GM19463 (cell line): ENCODE data around the gene TARBP2.
A peak's percentile ranks its signal among the peaks of the same experiment; 100 is the strongest.
"Not testable (repeated sequence)": the region's sequence is repeated elsewhere in the genome, so short reads cannot be mapped to it uniquely, and the experiment has no call there.

Source experiments
- ATAC-seq: cut with Tn5 transposase; IDR thresholded peaks from one replicate; pipeline ENCODE4 v1.9.1; 2021; ENCODE audit warnings: mild to moderate bottlenecking, moderate library complexity; ENCODE audit not compliant: unreplicated experiment

The TARBP2 gene

GRCh38 chr12:53474819-53475218 lies 26.3 kb upstream of the TARBP2 start:
- ATAC-seq, result no peak

DNA sequence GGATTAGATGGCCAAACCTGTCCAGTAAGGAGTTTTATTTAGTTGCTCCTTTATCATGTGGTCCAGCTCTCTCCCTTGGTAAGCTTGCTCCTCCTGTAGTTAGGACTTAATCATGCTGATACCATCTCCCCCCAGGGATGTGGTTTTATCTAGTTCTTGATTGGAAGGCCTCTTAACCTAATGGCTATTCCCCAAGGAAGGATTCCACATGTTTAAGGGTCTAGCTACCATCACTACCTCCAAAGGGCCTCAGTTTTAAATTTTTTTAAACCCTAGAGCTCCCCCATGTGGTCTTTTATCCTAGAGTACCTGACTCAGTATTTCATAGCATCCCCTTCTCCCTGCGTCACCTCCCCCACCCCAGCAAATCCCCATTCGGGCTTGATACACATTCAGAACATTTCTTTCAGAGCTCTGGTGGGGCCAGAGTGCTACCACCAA lies 24.3 kb upstream of the TARBP2 start:
- ATAC-seq, result no peak

DNA sequence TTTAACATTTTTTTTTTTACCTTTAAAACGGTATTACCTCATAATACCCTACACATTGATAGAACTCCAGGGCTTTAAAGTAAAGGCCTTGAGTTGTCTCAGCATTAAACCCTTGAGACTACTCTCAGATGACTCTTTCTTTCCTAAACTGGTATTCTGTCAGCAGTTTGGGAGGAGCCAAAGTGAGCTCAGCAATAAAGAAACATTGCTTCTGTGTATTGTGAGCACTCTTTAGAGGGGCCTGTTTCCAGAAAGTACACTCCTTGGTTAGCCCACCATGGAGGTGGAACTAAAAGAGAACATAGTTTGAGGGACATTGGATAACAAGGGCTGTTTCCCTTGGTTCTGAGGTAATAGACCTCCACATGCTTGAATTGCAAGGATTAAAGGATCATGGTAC lies 22.2 kb upstream of the TARBP2 start:
- no peak for ATAC-seq

- ATAC-seq, result no peak
These were observed 21.8 kb upstream of the TARBP2 start for GRCh38 chr12:53479331-53479730.

DNA sequence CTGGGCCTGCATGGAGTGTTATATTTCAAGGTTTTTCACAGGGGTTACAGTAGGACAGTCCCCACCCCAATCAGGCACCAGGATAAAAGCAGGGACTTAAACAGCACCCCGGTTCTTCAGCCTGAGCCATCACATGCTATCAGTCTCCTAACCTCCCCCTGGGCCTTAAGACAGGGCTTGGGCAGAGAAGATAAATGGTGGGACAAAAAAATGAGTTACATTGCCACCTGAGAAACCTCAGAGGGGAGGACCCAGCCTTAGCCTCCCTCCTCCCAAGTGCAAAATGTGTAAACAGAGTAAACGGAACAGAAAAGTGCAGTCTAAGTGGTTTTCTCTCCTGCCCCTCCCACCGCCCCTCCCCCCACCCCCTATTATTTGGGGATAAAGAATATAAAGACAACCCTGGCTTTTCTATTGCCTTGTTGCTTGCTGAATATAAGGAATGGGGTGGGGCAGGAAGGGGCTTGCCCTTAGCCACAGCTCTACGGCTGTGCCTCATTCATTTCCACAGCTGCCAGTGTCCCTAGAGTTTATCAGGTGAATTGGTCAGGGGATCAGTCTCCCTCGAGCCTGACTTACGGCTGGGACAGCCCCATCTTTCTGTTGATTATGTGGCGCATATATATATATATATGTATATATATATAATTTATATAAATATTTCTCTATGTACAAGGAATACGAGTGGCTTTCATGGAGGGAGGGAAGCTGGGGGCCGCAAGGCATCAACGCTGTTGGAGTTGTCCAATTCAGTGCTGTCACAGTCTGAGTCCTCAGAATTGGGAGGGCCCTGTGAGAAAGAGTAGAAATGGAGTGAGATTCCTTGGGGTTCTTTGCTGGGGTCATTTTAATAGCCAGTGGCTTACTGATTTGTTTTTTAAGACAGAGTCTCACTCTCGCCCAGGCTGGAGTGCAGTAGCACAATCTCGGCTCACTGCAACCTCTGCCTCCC lies 20.3 kb upstream of the TARBP2 start:
- ATAC-seq, result no peak

- not testable (repeated sequence) for ATAC-seq
These were observed 19.6 kb upstream of the TARBP2 start for GRCh38 chr12:53481458-53481857.

DNA sequence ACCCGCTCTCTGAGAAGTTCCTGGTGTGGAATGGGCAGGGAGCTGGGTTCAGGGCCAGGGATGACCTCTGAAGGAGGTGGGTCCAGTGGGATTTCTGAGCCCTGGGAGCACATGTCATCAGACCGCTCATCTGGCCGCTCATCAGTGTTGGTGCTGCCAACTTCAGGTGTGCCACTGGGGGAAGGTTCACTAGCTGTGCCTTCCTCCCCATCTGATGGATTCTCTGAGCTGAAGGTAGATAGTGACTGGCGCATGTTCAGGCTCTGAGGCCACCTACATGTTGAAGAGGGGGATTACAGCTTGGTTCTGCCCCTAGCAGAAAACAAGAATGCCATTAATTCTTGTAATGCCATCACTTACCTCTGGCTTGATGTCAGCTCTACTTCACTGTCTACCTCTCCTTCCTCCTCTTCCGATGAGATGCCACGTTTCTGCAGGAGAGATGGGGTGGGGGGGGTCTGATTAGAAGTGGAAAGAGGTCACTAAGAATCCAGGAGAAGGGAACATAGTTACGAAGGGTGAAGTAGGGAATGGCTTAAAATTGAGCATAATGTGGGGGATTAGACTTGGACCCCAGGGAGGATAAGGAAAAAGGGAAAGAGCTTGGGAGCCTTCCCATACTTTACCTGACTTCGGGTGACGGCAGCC lies 19.0 kb upstream of the TARBP2 start:
- no peak for ATAC-seq

DNA sequence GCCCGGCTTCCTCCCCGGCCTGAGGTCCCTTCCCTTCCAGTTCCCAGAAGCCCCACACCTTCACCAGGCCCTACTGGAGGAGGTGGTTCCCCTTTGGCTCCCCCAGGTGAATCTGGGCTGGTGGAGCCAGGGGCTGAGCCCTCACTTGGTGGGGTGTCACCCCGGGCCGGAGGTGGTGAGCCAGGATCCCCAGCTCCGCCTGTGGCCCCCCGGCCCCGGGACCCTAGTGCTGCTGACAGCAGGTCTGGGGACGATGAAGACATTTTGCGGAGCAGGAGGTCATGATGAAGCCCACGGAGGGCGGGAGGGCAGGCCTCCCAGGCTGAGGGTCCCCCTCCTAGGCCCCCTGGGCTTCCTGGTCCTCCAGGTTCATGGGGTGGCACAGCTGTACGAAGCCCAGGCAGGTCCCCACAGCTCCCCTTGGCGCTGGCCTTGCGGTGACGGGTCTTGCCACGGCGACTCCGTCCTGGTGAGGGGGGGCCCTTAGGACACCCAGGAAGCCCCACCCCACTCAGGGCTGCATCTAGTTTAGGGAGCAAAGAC lies 18.4 kb upstream of the TARBP2 start:
- ATAC-seq, result no peak

DNA sequence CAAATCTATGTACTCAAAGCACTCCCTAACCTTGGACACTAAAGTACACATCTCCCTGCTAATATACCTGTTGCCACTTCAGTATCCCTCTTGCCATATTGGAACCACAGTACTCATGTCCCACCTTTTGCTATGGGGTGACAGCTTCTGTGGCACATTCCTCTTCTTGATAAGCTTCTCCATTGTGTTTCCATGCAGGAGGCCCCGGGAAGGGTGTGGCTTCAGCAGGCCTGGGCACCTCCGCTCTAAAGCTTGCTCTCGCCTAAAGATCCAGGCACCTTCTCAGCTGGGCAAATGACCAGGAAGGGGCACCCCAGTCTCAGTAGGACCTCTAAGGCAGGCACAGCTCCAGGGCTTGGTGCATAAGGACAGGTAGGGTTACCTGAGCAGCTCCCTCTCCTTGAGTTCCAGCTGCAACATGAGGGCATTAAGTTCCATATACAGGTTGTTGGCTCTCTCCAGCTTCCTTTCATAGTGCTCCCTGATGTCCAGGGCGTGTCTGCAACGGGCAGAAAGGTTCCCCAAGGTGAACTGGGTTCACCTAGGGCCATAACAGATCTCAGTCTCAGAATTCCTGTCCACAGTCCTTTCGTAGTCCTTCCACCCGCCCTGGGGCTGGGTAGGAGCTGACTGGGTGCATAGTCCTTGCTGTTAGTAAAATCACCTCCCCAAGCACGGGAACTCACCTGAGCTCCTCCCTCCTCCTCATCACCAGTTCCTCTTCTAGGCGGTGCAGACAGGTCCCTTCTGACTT lies 17.7 kb upstream of the TARBP2 start:
- no peak for ATAC-seq

DNA sequence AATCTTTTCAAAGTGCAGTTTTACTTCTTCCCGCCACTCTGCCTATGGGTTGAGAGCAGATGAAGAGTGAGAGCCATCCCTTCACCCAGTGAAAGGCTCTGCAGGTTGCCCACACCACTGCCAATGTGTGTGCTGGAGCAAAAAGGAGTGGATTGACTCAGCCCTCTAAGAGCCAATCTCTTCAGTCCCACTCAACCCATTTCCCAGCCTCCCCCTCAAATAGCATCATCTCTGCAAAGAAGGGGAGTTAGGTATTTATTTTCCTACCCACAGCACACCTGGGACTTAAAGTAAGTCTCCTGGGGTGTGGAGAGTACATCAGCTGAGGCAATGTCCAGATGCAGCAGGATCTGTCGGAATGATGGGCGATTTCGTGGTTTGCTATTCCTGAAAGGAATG lies 17.1 kb upstream of the TARBP2 start:
- no peak for ATAC-seq

DNA sequence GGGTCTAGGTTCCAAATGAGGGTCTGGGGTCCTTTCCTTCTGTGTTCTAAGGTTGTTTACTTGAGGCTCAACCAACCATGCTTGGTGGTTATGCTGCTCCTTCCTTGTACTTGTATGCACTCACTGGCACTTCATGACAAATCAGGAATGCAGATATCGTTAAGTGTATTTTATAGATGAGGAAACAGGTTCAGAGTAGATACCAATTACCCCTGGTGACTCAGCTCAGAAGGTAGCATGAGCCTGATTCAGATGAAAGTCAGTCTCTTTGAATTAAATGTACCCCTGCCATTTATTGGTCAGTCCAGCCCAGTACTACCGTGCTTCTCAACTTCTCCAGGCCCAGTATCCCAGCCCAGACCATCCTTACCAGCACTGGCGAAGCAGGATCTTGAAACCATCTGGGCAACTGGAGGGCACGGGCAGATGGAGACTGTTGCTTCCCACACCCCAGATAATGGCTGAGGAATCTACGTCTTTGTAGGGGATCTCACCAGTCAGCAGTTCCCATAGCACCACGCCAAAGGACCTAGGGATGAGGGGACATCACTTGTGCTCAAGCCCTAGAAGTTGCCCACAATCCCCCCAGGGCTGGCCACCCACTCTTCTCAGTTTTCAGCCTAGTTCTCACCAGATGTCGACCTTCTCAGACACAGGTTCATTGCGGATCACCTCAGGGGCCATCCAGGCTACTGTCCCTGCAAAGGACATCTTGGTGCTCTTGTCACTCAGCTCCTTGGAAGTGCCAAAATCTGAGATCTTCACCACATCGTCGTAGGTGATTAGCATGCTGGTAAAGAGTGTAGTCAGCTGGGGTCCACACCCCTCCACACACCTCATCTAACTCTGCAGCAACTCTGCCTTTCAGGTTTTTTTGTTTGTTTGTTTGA lies 16.2 kb upstream of the TARBP2 start:
- ATAC-seq, result no peak

DNA sequence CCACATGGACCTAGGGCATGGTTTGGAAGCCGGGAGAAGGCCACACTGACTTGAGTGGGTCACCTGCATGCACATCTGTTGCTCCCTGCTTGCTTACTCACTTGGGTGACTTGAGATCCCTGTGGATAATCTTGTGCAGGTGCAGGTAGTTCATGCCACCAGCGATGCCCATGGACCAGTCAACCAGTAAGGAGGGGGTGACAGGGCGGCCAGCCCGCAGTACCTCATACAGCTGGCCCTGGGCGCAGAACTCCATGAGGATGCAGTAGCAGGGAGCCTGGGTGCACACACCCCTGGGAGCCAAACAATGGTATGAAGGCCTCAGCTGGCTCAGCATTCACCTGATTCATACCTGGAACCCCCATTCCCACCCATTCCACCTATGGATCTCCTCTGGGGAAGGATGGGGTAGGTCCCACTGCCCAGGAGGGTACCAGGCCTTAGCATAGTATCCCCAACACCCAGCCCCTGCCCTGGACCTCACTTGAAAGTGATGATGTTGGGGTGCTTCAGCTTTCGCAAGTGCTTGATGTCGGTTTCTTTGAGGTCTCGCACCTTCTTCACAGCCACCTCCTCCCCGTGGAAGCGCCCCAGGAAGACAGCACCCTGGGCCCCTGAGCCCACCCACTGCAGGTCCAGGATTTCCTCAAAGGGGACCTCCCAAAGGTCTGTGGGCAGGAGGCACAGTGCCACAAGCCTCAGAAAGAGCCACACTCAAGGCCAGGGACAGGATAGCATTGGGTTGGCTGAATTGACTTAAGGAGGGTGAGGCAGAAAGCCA lies 14.9 kb upstream of the TARBP2 start:
- no peak for ATAC-seq

GRCh38 chr12:53486736-53487487 lies 14.2 kb upstream of the TARBP2 start:
- no peak for ATAC-seq

- ATAC-seq, result no peak
These were observed 11.7 kb upstream of the TARBP2 start for GRCh38 chr12:53489242-53489864.

GRCh38 chr12:53492188-53492587 lies 8.9 kb upstream of the TARBP2 start:
- no peak for ATAC-seq

GRCh38 chr12:53492830-53493609 lies 8.1 kb upstream of the TARBP2 start:
- peak; percentile 98 for ATAC-seq

- no peak for ATAC-seq
These were observed 7.3 kb upstream of the TARBP2 start for GRCh38 chr12:53493610-53494391.
